Stimulated activated CD4-positive, alpha-beta T cell treated with anti-CD3 and anti-CD28 coated beads, Interleukin-2, amount 100 ng/mL, for 24 hours (primary cell): Measurements from ENCODE around the gene BPTF.
"Not testable (repeated sequence)": the region's sequence is repeated elsewhere in the genome, so short reads cannot be mapped to it uniquely, and the experiment has no call there.

ENCODE experiments used
- DNase-seq, 2 donors: peaks; one replicate each; pipeline ENCODE4 v3.0.0-alpha.2; 2020

The BPTF gene

GRCh38 chr17:68015081-68015723 lies 189.9 kb downstream of the BPTF start:
- DNase-seq = no peak

DNA sequence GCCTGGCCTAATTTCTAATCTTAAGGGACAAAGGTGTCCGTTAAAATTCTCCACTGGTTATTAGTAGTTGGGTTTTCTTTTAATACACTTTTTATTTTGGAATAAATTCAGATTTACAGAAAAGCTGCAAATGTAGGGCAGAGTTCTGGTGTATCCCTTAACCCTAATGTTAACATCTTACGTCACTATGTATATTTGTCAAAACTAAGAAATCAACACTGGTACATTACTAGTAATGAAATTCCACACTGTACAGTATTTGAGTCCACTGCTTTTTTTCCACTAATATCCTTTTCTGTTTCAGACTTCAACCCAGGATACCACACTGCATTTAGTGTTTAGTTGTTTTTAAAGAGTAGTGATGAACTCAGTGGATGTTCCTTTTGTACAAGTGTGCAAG lies 191.5 kb downstream of the BPTF start:
- no peak for DNase-seq

GRCh38 chr17:68018493-68018892 lies 193.2 kb downstream of the BPTF start:
- DNase-seq = not testable (repeated sequence)

DNA sequence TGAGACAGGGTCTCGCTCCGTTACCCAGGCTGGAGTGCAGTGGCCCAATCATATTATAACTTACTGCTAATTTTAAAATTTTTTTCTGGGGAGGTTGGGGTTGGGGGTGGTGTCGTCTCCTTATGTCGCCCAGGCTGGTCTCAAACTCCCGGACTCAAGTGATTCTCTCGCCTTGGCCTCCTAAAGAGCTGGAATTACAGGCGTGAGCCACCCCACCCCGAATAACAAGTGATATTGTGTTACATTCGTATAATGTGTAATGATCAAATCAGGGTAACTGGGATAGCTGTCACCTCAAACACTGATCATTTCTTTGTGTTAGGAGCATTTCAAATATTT lies 194.0 kb downstream of the BPTF start:
- DNase-seq = no peak

DNA sequence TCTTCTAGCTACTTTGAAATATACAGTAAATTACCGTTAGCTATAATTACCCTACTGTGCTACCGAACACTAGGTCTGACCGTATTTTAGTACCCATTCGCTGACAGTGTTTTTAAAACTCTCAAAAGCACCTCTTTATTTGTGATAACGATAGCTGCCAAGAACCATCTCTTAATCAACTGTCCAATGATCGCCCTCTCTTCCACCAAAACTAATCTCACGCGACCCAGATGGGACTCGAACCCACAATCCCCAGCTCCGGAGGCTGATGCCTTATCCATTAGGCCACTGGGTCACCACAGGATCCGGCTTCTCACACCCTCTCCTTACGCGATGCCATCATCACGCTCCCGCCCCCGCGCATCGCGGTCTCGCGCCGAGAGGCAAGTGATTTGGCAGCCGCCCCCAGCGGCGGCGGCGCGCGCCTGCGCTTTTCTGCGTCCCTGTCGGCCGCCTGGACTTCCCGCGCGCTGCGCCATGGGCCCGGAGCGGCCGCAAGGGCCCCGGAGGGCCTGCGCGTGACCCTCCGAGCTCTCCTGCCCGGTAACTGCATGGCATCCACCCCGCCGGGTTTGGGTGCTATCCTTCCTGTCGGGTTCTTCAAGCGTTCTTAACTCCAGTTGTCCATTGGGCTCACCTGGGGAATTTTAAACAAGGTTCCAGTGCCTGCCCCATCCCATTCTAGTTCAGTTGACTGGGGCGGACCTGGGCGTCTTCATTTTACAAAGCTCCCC lies 194.5 kb downstream of the BPTF start:
- DNase-seq = peak; percentile 99

- no peak for DNase-seq
Observed at GRCh38 chr17:68020409-68020756, 195.1 kb downstream of the BPTF start.

DNA sequence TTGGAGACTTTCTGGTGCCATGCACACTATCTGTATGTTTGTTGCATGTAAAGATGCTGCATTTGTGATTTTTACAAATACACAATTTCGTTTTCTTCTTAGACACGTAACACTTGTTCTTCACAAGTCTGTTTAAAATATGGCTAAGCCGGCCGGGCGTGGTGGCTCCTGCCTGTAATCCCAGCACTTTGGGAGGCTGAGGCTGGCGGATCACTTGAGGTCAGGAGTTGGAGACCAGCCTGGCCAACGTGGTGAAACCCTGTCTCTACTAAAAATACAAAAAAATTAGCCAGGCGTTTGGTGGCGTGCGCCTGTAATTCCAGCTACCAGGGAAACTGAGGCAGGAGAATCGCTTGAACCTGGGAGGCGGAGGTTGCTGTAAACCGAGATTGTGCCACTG lies 195.5 kb downstream of the BPTF start:
- not testable (repeated sequence) for DNase-seq

- DNase-seq = no peak
Observed at GRCh38 chr17:68021963-68022362, 196.7 kb downstream of the BPTF start.

DNA sequence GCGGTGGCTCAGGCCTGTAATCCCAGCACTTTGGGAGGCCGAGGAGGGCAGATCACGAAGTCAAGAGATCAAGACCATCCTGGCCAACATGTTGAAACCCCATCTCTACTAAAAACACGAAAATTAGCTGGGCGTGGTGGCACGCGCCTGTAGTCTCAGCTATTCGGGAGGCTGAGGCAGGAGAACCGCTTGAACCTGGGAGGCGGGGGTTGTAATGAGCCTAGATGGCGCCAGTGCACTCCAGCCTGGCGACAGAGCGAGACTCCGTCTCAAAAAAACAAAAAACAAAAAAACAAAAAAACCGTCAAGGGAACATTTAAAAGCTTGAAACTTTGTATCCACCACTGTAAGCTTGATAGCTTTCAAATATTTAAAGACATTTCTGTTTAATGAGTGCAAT lies 197.2 kb downstream of the BPTF start:
- not testable (repeated sequence) for DNase-seq

DNA sequence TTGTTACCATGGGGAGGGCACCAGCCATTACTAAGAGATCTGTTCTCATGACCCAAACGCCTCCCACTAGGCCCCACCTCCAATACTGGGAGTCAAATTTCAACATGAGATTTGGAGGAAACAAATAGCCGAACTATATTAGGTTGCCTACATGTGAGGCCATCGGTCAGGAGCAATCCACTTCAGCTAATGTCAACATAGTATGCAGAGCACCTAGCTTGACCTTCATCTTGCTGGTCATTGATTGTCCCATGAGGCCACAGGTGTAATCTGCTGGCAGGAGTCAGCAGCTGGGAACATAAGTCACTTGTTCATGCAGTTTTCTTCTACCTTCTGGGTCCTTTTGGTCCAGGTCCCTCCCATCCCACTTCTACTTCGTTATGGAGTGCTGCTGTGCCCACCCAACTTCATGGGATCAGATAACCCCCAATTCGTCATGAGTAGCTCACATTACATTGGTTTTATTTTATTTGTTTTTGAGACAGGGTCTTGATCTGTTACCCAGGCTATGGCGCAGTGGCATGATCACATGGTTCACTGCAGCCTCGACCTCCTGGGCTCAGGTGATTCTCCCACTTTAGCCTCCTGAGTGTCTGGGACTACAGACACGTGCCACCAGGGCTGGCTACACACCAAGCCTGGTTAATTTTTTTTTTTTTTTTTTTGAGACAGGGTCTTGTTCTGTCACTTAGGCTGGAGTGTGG lies 204.4 kb downstream of the BPTF start:
- DNase-seq = no peak
